ENCODE measurements around the gene RAB17.

DNA sequence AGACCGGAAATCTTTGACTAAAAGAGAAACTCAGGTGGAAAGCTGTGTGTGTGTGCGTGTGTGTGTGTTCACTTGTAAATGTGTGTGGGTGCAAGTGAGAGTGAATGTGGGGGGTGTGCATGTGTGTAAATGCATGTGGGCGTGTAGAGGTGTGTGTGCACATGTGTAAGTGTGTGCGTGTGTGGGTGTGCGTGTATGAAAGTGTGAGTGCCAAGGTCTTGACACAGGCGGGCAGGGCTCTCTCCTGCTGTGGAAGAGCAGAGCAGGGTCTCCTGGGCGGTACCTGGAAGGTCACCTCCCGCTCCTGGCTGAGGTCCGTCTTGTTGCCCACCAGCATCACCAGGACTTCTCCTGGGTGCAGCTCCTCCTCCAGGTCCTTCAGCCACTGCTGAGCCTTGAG is 13.6 kb downstream of the RAB17 start:
- TF ChIP-seq PAX5 (IDR thresholded peaks at IDR 0.05; ENCODE audit: insufficient read depth, low read length, severe bottlenecking) (no peak), TAF1 (IDR thresholded peaks at IDR 0.05; ENCODE audit: low read depth, low read length) (no peak), POU2F2 (IDR thresholded peaks at IDR 0.05; ENCODE audit: low read depth, low read length) (no peak), POLR2A (IDR thresholded peaks at IDR 0.05; ENCODE audit: low read depth, low read length) (no peak)

Measured in GM12891 (cell line).